Stimulated activated CD4-positive, alpha-beta T cell treated with anti-CD3 and anti-CD28 coated beads, Interleukin-1b, Interleukin-23, amount 100 ng/mL, for 24 hours (primary cell): ENCODE data around the gene BCKDHA.
A peak's percentile ranks its signal among the peaks of the same experiment; 100 is the strongest.

ENCODE experiments used
- DNase-seq, 4 experiments: peaks; one replicate each; pipeline ENCODE4 v3.0.0-alpha.2; 2020; ENCODE audit warnings: low read depth in 4 of 4, low spot score in 1 of 4

BCKDHA gene

DNA sequence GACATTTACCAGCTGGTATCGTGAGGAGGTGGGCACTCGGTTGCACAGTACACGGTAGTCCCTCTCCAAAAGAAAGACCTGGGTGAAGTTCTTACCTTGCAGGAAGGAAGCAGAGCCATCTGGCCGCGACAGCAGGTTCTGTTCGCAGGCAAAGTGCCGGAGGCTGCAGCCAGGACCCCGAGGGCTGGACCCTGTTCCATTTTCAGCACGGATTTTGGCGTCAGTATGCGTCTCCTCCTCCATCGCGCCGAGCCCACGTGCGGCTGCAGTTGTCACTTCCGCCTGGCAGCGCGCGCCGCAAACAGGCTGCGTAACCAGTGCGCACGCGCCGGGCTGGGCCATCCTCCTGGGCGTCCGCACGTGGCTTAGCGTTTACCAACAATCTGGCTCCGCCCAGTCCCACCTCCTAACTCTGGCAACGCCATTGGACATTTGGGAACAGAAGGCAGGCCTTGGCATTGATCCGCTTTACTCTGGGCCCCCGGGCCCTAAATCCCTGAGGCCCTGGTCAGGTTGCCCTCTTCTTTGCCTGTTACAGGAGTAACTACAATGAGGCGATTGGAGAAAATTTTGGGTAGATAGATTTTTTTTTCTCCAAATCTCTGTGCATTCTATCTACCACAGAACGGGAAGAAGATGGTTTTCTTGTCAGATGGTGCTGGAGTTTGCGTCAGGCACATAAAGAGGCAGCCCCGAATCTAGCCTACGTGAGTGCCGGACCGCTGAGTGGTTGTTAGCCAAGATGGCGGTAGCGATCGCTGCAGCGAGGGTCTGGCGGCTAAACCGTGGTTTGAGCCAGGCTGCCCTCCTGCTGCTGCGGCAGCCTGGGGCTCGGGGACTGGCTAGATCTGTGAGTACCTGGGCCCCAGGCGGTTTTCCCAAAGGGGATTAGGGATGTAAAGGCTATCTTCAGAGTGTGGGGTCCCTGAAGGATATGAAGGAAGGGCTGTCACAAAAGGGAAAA, at the start of gene BCKDHA, which contains the start of gene EXOSC5:
Gene BCKDHA, plus strand, starts transcription at position 733 of the 964 bp plus-strand sequence. Its CDS starts 10 bp downstream, at position 743.
Gene EXOSC5, minus strand, starts transcription at position 274 of the 964 bp plus-strand sequence. Its CDS starts 31 bp downstream, at position 243.
- DNase-seq = peak; percentile 95 to 99 (median 96)

- no peak for DNase-seq
Observed at GRCh38 chr19:41350735-41351338, 46.8 kb upstream of the BCKDHA start.

DNA sequence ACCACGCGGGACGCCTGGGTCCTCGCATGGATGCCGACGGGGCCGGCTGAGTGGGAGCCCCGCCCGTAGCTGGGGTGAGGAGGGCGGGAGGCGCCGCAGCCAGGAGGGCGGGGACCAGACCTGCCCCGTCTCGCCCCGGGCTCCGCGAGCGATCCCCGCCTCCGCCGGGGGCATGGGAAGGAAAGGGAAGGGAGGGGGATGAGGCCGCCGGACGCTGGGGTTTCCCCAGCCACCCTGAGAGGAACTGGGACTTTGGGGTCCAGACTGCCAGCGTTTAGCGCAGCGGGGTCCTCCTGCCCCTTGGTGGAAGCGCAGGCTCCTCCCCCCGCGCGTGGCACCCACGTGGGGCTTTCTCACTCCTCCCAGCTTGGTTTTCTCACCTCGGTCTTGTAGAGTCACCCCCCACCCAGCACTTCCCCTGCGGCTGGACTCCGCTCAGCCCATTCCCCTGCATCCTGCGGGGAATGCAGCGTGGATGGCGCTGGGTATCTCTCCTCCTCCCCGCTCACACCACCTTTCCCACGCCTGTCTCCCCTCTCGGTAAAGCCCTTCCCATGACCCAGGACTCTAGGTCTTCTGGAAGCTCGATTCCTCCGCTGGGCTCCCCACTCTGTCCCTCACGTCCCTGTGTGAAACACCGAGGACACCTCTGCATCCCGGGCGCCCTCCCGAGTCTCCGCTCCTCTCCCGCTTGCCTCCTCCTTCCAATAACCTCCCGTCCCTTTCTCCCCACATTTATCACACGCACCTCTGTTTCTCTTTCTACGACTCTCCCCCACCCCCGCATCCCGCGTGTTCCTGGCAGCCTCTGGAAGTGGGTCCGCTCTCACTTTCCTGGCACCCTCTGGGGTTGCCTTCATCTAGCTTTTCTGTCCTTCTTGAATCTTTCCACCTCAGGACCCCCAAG, 46.0 kb upstream of the BCKDHA start:
- peak in 3 of 4 experiments; percentile 60 to 74 (median 71) for DNase-seq

DNA sequence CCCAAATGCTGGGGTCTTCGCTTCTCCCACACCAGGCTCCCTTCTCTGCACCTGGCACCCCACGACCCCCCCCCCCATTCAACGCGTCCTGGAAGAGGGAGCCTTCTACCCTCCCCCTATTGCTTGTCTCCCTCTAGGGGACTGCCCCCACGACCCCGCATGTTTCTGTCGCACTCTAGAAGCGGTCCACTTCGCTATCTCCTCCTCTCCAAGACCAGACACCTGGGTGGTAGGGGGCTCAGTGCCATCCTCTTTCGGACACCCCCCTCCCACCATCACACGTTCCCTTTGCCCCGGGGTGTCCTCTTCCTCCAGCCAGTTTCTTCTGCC, 45.4 kb upstream of the BCKDHA start:
- DNase-seq = no peak

DNA sequence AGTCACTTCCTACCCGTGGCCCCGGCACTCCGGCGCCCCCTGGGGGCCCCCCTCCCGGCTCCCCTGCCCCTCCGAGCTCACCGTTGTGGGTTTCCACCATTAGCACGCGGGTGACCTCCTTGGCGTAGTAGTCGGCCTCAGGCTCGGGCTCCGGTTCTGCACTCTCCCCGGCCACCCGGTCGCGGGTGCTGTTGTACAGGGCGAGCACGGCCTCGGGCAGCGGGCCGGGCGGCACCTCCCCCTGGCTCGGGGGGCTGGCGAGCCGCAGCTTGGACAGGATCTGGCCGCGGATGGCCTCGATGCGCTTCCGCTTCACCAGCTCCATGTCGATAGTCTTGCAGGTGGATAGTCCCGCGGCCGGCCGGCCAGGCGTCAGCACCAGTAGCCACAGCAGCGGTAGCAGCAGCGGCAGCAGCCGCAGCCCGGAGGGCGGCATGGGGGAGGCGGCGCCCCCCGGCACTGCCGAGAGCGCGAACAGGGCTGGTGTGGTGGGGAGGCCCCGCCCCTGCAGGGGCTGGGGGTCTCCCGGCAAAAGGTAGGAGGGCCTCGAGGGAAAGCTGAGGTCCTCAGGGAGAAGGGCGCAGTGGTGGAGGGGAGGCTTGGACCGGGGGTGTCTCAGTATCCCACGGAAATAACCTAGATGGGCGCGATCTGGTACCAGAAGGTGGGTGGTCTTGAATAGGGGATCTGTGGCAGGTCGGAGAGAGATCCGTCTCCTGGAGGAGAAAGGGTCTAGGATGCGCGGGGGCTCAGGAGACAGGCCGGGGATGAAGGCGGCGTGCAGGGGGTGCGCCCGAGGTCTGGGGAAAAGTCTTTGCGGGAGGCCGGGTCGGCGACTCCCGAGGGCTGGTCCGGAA, 44.8 kb upstream of the BCKDHA start:
- peak in 3 of 4 experiments; percentile 58 to 76 (median 73) for DNase-seq

- peak; percentile 79 to 89 (median 80) for DNase-seq
Observed at GRCh38 chr19:41353466-41354342, 43.9 kb upstream of the BCKDHA start, which contains the start of gene TGFB1. Gene TGFB1, minus strand, starts transcription at chr19:41353922. Its CDS starts 878 bp downstream, at chr19:41353044.

GRCh38 chr19:41354343-41354953, 43.2 kb upstream of the BCKDHA start:
- no peak for DNase-seq

GRCh38 chr19:41355035-41355434, 42.6 kb upstream of the BCKDHA start:
- DNase-seq = no peak

- DNase-seq = no peak
Observed at GRCh38 chr19:41355802-41356201, 41.8 kb upstream of the BCKDHA start.

DNA sequence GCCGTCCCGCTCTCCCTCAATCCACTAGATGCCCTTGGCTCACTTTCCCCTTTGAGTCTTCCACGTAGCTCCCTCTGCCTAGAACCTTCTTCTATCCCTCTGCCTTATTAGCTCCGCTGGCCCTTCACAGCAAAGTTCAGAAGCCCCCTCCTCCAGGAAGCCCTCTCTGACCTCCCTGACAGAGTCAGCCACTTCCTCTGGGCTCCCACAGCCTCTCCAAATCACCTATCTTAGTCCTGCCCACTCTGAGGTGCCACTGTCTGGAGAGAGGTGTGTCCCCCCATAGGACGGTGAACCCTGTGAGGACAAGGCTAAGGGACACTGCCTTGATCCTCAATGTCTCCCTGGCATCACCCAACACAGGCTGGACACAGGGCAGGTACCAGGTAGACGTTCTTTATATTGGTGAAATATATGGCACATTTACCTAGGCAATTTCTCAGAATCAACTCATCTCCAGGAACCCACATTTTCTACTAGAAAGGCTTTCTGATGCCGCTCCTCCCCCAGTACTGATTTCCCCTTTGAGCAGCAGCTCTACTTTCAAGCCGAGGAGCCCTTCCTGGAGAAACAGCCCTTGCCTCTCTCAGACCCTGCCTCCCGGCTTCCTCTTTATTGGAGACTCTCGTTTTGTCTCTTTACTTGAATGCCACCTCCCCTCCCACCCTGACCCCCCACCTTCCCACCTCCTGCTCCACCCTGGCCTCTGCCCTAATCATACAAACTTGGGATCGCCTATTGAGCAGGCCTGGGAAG, 40.5 kb upstream of the BCKDHA start:
- no peak for DNase-seq

GRCh38 chr19:41357746-41358145, 39.9 kb upstream of the BCKDHA start:
- DNase-seq = no peak

DNA sequence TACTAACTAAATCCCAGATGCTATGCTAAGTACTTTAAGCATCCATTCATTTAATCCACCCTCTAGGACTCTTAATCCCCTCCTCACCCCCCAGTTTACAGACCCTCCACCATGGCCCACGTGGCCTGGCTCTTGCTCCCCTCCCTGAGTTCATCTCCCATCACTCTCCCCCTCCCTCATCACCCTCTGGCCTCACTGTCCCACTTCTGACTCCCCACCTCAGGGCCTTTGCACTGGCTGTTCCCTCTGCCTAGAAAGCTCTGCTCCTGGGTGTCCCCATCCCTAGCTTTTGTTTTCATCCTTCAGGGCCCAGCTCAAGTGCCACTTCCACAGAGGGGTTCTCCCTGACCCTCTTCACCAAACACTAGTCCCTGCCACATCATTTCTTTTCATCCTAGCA, 37.9 kb upstream of the BCKDHA start:
- DNase-seq = no peak

DNA sequence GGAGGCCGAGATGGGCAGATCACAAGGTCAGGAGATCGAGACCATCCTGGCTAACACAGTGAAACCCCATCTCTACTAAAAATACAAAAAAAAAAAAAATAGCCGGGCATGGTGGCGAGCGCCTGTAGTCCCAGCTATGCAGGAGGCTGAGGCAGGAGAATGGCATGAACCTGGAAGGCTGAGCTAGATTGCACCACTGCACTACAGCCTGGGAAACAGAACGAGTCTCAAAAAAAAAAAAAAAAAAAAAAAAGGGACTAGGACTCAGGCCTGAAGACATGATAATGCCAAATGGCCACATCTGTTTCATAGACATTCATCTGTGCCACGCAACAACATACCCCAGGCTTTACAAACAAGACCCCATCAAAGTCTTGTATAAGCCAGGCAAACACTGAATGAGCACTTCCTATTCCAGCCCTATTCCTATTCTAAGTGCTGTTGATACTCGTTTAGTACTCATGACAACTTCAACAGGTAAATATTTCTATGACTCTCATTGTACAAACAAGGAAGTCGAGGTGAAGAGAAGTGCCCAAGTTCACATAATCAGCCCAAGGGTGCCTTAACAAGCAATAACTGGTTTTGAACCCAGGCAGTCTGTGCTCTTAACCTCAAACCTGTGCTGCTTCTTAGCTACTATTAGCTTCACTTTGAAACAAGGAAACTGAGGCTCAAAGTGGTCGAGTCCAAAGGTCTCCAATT, 35.3 kb upstream of the BCKDHA start:
- no peak for DNase-seq

DNA sequence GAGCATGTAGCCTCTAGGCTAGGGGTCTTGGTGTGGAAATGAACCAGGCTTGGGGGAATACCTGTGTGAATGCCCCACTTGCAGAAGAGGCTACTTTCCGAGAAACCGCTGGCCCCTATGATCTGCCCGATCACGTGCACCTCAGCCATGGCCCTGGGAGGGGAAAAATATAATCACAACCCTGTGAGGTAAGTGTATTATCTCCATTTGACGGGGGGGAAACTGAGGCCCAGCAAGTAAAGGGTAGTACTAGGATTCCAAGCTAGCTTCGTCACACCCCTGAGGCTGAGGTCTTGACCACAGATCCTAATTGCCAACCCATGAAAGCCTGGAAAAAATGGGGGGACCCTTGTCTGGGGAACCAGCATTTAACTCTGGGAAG, 34.3 kb upstream of the BCKDHA start:
- no peak for DNase-seq

- DNase-seq = peak; percentile 91 to 97 (median 94)
Observed at GRCh38 chr19:41363753-41364523, 33.7 kb upstream of the BCKDHA start, which contains the start of gene B9D2. Gene B9D2, minus strand, starts transcription at chr19:41364149. Its CDS starts 630 bp downstream, at chr19:41363519.
